ENCODE data around the gene BCL11A. TPM values are rescaled to one million over a fixed set of nuclear protein-coding genes. Genes with fewer than 3 reads are reported as not detected.

The BCL11A gene
- total RNA-seq, 4 donors from 2014 or later = 23.9 to 46.2 (median 33.8) TPM

DNA sequence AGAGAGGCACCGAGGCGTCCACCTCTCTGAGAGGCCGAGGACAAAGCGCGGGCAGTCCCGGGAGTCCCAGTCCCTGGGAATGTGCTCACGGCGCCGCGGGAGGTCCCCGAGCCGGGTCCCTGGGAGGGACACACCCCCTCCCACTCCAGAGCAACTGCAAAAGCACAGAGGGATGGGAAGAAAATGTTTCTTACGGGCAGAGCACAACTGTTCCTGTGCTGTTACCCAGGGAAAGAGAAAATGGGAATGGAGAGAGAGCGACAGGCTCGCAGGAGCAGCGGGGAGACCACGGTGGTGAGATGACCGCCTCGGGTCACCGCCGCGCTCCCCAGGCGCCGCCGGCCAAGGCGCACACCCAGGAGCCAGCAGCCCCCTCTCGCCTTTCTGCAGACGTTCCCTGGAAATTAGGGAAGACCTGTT, 1.2 kb upstream of the BCL11A start:
- intact Hi-C loops (cut with DNase I) = no loop called here
- no peak for DNase-seq

DNA sequence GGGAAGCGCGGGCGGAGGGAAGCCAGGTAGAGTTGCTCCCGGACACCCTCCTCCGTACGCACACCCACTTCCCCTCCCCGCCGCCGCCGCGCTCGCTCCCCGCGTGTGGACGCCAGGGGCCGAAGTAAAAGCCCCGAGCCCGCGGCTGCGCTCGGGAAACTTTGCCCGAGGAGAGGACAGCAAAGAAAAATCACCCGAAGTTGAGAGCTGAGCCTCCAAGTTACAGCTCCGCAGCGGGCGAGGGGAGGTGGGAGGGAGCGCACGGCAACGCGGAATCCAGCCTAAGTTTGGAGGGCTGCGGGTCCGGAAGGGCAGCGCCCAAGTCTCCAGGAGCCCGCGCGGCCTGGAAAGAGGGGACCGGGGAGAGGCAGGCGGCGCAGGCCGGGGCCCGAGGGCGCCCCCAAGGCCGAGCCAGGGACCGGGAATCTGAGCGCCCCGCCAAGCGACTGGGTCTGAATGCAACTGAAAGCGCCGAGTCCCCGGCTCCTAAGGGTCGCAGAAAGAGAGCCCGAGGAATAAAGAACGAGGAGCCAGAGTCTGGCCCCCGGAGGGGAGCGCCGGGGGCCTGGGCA, 706 bp upstream of the BCL11A start:
- Histone ChIP-seq H3K27me3 (peaks cover 0 to 99% (median 9%) of the 10 kb centered on the region in 4 donors), H3K27ac (peak overlapping the region; percentile 81 to 91 (median 90)), H3K9me3 (no peaks in the 10 kb centered on the region), H3K4me3 (peak overlapping the region; percentile 57 to 78 (median 73)), H3K4me1 (peaks cover 20 to 81% (median 41%) of the 10 kb centered on the region in 3 donors), H3K36me3 (no peaks in the 10 kb centered on the region)
- no peak for TF ChIP-seq POLR2A (IDR thresholded peaks at IDR 0.05)
- TF ChIP-seq, protein P1, sequence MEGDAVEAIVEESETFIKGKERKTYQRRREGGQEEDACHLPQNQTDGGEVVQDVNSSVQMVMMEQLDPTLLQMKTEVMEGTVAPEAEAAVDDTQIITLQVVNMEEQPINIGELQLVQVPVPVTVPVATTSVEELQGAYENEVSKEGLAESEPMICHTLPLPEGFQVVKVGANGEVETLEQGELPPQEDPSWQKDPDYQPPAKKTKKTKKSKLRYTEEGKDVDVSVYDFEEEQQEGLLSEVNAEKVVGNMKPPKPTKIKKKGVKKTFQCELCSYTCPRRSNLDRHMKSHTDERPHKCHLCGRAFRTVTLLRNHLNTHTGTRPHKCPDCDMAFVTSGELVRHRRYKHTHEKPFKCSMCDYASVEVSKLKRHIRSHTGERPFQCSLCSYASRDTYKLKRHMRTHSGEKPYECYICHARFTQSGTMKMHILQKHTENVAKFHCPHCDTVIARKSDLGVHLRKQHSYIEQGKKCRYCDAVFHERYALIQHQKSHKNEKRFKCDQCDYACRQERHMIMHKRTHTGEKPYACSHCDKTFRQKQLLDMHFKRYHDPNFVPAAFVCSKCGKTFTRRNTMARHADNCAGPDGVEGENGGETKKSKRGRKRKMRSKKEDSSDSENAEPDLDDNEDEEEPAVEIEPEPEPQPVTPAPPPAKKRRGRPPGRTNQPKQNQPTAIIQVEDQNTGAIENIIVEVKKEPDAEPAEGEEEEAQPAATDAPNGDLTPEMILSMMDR (IDR thresholded peaks at IDR 0.05) = no peak
- DNase-seq = no peak
- intact Hi-C loops (cut with DNase I) = no loop called here
- WGBS, 2 donors = 0% methylated on average over 35 of the region's 56 CpGs; no CpG with 5 or more reads in 1 of the 2 donors

More for the DNA sequence above, 1.2 kb upstream of the BCL11A start:
- WGBS, 2 donors = 0% methylated on average over 6 to 7 of the region's 28 CpGs
- peaks cover 0 to 94% (median 9%) of the 10 kb centered on the region in 4 donors for H3K27me3 ChIP-seq
- no peaks in the 10 kb centered on the region for H3K36me3 ChIP-seq
- peak overlapping the region; percentile 57 to 78 (median 73) for H3K4me3 ChIP-seq
- TF ChIP-seq, protein P1 (IDR thresholded peaks at IDR 0.05) = no peak
- TF ChIP-seq POLR2A (IDR thresholded peaks at IDR 0.05) = no peak
- H3K27ac ChIP-seq = peak overlapping the region; percentile 81 to 91 (median 90)
- no peaks in the 10 kb centered on the region for H3K9me3 ChIP-seq
- H3K4me1 ChIP-seq = peaks cover 15 to 76% (median 36%) of the 10 kb centered on the region in 3 donors

GRCh38 chr2:60552851-60553494, 481 bp downstream of the BCL11A start:
- no peaks in the 10 kb centered on the region for H3K9me3 ChIP-seq
- peak overlapping the region; percentile 57 to 78 (median 73) for H3K4me3 ChIP-seq
- TF ChIP-seq, protein P1 (IDR thresholded peaks at IDR 0.05) = no peak
- no peak for TF ChIP-seq POLR2A (IDR thresholded peaks at IDR 0.05)
- DNase-seq = no peak
- WGBS, 2 donors = 1 to 5% methylated on average over 18 to 30 of the region's 38 CpGs
- peaks cover 0 to 99% (median 9%) of the 10 kb centered on the region in 4 donors for H3K27me3 ChIP-seq
- H3K27ac ChIP-seq = peak overlapping the region; percentile 81 to 91 (median 90)
- no peaks in the 10 kb centered on the region for H3K36me3 ChIP-seq
- peaks cover 21 to 92% (median 41%) of the 10 kb centered on the region in 3 donors for H3K4me1 ChIP-seq
- intact Hi-C loops (cut with DNase I) = no loop called here

DNA sequence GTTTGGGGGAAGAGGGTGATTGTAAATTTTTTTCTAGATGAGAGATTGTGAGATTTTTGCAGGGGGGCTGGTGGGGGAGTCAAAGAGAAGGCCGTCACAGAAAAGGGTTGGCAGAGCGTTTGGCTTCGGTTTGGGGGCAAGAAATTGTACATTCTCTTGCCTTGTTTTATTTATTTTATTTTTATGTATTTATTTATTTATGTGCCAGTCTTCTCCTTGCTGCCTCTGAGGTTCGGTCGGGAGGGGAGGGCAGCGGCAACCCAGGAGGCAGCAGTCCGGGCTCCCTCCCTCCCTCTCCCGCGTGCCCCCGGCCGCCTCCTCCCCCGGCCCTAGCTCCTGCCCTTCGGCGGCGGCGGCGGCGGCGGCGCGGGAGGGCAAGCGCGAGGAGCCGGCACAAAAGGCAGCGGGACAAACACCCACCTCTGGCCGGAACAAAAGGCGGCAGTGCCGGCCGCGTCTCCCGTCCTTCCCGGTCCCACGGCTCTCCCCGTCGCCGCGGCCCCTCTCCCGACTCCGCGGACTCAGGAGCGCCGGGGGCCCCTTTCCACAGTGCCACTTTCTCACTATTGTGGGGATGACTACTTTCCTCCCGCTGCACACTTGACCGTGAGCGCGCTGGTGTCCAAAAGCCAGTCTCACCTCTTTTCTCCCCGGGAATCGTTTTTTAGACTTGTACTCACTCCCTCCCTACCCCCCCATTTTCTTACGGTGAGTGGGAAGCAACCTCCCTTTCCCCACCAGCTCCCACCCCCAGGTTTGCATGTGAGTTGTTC, 1.2 kb downstream of the BCL11A start:
- Histone ChIP-seq H3K27me3 (peaks cover 0 to 99% (median 8%) of the 10 kb centered on the region in 4 donors), H3K4me1 (peaks cover 21 to 97% (median 41%) of the 10 kb centered on the region in 3 donors), H3K27ac (peak overlapping the region; percentile 81 to 91 (median 90)), H3K4me3 (peak overlapping the region; percentile 57 to 78 (median 73)), H3K9me3 (no peaks in the 10 kb centered on the region), H3K36me3 (no peaks in the 10 kb centered on the region)
- no peak for DNase-seq
- 0 to 3% methylated on average over 19 of the region's 49 CpGs for WGBS, 2 donors
- intact Hi-C loops (cut with DNase I) = no loop called here
- TF ChIP-seq, protein P1 (IDR thresholded peaks at IDR 0.05) = no peak
- TF ChIP-seq POLR2A (IDR thresholded peaks at IDR 0.05) = no peak

Data from esophagus squamous epithelium (tissue), 5 donors.